Activated CD8-positive, alpha-beta memory T cell treated with anti-CD3 and anti-CD28 coated beads, Interleukin-2, amount 50 U/mL, for 4 hours (primary cell): ENCODE results near the gene CD81.

Experiments used
- DNase-seq: peaks from one replicate; pipeline ENCODE4 v3.0.0-alpha.2; 2020

CD81 gene

DNA sequence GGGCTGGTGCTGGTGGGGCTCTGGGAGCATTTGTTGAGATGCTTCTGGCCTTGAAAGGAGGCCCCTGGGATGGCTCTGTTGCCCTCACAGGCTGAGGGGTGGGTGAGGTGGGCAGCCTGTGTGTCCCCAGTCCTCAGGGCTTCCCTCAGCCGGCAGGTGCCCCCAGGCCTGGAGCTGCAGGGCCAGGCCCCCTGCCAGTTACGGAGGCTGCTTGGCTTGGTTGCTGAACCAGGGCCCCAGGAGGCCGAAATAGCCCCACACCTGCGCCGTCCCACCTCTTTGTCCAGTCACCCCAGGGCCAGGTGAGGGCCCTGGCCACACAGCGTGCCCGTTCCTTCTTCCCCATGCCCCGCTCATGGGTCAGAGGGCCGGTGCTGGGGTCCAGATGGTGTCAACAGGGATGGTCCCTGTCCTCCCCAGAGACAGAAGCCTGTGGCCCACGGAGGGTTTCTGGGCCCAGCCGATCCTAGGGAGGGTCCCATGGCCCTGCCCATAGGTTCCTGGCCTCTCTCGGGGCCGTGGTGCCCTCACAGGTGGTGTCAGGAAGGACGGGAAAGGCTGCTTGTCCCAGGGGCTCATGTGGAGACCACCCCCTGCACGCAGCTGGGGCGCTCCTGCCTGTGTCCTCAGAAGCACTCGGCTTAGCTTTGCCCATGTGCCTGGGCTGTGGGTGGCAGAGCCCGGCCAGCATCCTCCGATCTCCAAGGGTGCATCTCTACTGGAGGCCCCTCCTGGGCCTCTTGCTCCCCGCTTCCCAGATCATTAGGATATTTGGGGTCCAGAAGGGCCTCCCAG lies 14.3 kb downstream of the CD81 start:
- no peak for DNase-seq

DNA sequence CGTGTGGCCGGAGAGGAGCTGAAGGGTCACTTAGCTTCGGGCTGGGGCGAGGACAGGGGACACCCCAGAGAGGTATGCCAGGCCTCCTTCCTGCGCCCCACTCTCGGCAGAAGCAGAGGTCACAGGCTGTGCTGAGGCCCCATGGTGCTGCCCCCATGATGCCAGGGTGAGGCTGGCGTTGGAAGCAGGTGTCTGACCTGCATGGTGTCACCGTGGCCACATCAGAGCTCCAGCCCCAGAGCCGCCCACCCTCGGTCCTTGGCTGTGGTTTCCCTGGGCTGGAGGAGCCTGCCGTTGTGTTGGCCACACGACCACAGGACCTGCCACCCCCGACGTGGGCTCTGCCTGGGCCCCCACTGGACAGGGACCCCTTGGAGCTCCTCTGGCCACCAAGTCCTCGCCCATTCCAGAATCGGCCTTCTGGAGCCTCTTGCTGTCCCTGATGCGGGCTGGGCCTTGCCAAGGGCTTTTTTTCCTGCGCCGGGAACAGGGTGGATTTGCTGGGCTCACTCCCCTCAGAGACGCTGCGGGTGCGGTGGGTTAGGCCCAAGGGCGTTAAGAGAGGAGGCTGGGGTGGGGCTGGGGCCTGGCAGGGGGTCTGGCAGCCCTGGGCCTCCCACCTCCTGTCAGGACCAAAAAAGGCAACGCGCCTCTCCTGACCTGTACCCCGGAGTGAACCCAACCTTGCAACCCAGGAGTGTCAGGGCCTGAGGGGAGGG lies 15.3 kb downstream of the CD81 start:
- no peak for DNase-seq

DNA sequence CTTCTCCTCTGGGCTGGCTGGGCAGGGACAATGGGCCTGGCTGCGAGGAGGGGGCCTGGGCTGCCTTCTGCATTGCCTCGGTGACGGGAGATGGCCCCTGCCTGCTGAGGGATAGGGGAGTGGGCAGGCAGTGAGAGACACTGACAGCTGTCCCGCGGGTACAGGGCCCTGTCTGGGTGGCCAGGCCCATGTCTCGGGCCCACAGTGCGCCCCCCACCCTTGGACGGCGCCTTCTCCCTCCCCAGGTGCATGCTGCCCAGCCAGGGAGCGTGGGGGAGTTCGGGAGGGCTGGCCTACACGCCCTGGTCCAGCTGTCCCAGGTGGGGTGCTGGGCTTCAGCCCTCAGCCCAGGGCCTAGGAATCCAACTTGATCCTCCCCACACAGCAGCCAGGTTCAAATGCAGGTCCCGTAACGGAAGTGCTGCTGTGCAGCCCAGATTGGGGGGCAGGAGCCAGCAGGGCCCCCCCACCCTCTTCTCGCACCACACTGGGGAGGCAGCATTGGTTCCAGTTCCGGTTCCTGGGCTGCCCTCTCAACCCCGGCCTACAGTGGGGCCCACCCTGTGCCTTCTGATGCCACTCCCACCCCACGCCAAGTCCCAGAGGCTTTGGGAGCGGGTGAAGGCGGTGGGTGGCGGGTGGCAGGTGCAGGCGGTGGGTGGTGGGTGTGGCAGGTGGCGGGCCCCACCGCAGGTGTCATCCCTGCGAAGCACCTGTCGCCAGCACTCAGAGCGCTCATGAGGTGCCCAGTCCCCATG lies 16.2 kb downstream of the CD81 start:
- no peak for DNase-seq

DNA sequence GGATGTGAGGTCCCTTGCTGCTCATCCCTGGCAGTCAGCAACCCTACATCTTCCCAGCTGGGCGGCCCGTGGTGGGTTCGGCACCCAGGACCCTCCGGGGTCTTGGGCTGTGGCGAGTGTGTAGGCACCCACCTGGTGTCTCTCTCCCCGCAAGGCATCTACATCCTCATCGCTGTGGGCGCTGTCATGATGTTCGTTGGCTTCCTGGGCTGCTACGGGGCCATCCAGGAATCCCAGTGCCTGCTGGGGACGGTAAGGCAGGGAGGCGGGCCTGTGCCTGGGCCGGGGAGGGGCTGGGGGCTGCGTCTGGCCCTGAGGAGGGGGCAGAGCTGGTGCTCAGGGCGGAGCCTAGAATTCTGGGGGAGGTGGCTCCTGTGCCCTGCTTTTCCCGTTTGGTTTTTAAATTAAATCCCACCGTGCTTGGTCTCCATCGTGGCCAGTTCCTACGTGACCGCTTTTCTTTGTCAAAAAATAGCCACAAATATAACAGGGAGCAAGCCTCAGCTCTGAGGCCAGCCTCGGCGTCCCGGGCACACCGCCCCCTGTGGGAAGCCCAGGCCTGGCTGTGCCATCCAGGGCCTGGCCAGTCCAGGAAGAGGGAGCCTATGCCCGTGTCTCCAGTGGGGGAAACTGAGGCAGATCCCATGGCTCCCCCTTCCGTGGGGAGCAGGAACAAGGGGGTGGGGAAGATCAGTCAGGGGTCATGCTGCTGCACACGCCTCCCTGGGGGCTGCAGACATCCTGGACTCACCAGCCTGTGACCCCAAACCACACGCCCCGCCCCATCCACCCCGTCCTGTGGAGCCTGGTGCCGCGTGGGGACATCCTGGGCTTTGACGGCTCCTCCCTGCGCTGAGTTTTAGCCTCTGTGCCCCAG lies 17.1 kb downstream of the CD81 start:
- no peak for DNase-seq

DNA sequence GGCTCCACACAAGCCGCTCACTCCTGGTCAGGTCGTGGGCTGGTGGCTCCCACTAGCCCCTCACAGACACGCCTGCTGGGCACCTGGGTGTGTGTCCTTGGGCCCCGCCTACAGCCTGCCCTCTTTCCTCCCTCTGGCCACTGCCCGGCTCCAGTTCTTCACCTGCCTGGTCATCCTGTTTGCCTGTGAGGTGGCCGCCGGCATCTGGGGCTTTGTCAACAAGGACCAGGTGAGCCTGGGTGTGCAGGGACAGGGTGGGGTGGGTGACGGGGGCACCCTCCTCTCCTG lies 17.7 kb downstream of the CD81 start:
- DNase-seq: no peak

DNA sequence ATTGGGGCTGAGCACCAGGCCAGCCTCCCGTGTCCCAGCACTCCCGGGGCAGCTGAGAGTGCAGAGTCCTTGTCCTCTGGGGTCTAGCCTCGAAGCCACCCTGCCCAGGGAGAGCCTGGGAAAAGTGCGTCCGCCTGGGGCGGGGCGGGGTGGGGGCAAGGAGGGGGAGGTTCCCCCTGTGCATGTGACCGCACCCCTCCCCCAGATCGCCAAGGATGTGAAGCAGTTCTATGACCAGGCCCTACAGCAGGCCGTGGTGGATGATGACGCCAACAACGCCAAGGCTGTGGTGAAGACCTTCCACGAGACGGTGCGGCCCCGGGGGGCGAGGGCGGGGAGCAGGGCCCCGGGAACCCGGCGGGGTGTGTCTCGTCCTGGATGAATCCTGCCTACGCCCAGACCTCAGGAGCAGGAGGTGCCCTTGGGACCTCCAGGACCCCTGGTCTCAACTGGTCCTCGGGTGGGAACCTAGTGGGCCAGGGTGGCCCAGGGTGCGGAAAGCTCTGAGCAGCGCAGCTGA lies 18.2 kb downstream of the CD81 start:
- no peak for DNase-seq

DNA sequence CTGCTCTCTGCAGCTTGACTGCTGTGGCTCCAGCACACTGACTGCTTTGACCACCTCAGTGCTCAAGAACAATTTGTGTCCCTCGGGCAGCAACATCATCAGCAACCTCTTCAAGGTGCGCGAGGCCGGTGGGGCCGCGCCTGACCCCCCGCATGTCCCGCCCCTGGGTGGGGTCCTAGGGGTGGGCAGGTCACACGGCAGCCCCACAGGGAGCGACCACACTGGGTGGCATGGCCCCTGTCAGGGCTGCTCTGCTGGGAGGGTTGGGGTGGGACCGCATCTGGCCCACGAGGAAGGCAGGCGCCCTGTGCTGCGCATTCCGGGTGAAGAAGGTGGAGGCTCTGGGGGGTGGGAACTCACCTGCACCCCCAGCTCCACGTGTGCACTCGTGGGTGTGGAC lies 18.7 kb downstream of the CD81 start:
- no peak for DNase-seq

DNA sequence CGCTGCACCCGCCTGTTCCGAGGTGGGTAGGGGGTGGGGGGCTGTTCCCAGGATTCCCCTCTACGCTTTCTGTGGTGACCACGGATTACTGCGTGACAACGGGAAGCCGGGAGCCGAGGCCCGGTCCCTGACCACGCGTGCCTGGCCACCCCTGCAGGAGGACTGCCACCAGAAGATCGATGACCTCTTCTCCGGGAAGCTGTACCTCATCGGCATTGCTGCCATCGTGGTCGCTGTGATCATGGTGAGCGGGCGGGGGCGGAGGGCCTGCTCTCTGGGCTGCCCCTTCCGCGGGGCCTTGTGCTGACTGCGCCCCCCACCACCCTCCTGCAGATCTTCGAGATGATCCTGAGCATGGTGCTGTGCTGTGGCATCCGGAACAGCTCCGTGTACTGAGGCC lies 19.4 kb downstream of the CD81 start:
- no peak for DNase-seq

DNA sequence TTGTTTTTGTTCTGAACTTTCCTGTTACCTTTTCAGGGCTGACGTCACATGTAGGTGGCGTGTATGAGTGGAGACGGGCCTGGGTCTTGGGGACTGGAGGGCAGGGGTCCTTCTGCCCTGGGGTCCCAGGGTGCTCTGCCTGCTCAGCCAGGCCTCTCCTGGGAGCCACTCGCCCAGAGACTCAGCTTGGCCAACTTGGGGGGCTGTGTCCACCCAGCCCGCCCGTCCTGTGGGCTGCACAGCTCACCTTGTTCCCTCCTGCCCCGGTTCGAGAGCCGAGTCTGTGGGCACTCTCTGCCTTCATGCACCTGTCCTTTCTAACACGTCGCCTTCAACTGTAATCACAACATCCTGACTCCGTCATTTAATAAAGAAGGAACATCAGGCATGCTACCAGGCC lies 19.9 kb downstream of the CD81 start:
- DNase-seq: no peak

DNA sequence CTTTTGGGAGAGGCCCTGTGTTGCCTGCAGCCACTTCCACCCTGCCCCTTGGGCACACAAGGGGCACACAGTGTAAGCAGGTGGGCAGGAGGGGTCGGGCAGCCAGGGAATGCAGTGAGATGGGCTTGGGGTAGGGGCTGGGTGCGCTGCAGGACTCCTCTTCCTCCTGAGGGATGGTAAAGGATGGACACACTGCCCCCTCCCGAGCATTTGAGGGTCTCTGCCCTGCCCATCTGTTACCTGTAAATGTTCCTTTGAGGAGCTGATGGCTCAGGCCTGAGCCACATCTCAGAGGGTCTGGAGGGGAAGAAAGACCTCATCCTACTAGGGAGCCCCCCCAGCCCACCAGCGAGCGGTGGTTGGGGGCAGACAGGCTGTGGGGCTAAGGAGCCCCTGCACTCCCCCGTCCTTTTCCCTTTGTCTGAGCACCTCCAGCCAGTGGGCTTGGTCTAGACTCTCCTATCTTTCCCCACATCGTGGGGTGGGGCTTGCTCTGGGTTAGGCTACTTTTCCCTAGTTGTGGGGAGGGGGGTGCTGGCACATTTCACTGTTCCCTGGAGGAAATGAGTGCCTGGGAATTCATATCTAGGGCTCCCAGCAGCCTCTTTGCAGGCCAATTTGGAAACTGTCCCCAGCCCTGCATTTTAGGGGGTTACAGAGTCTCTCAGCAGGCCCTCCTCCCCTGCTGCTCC lies 21.7 kb downstream of the CD81 start:
- DNase-seq: no peak

DNA sequence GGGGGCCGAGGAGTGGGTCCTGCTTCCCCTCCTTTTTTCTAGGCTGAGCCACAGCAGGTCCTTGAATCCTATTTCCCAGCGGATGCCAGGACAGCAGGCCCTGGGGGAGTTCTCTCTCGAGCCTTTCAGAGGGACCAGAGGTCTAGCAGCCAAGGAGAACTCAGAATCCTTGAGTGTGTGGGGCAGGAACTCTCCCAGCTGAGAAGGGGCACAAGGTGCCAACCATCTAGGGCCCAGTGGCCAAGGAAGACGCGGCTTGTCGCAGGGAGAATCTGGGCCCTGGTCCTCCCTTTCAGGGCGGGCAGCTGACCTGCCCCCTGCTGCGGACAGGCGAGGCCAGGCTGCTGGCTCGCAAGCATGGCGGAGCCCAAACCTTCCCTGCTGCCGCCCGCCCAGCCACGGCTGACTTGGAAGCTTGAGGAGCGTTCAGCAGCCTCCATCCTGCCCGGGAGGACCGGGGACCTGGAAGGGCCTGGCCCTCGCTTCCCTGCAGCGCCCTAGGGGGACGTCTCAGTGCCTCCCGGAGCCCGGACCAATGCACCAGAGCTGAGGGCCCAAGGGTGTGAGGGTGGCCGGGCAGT lies 22.5 kb downstream of the CD81 start:
- DNase-seq: no peak

DNA sequence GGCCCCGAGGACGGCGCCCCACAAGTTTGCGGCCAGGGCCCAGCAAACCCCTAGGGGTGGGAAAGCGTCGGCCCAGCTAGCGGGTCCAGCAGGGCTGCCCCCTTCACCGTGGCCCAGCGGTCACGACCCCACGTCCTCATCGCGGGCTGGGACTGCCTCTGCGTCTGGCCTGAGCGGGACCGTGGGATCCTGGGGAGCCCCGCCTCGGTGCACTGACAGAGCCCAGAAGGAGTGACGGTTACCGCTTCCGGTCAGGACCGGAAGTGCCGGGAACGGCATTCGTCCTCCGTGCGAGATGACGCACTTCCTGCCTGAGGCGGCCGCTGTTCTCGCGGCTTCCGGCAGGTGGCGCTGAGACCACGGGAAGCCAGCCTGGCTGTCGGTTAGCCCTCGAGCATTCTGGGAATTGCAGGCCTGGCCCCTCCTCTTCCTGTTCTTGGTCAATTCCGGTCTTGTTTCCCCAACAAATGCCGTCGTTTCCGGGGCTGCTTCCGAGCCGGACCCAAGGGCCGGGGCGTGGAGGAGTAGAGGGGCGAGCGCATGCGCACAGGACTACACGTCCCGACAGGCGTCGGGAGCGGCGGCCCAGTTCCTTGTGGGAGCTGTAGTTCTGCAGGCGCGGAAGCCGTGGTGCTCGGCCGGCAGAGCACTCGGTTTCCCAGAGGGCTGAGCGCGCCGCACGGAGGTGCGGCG lies 23.1 kb downstream of the CD81 start, which contains the start of gene TSSC4:
TSS of gene TSSC4 (plus strand) at position 682 of the 693 bp plus-strand sequence. CDS start 1,884 bp downstream, outside the sequence.
- DNase-seq: peak; percentile 99

DNA sequence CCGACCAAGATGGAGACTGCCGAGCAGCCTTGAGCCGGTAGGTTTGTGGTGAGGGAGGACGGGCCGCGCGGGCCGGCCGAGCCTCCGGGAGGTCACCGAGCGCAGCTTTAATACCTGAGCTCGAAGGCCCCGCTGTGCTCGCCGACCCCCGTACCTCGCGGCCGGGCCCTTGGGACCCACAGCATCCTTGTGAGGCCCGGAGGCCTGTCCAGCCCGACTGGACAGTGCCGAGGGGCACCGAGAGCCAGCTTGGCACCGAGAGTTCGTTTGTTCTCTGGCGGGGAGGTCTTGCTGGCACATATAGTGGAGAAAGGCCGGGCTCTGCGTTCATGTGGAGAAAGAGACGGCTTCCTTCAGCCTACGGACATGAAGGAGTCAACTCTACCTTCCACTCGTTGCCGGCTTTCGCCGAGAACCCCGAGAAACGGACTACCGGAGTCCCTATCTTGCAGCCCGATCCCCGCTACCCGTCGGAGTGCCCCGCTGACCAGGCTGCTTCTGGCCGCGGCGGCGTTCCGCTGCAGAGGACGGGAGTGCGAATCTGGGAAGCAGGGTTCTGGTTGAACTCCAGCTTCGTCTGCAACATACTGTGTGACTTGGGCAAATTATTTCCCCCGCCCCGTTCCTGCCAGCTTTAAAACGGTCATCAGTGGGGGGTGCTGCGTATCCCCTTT lies 23.8 kb downstream of the CD81 start:
- no peak for DNase-seq

DNA sequence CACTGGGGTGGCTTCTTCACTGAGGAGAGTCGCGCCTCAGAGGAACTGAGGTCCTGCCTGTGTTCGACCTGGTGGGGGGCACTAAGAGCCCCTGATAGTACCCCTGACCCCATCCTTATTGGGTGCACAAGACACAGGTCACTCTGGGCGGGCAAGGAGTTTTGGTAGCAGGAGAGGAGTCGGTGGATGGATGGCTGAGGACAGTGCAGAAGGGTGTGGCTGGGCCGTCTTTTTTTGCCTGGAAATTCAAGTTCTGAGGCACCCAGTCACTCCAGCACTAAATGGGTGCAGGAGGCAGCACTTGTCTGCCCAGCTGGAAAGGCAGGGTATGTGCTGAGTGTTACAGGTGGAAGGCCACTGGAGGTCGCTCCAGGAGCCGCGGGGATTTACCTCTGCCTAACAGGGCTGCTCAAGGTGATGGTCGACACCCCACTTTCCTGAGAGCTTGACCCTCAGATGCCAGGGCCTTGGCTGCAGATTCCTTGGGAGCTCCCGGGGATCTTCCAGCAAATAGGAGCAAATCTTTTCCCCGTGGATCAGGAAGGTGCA lies 24.4 kb downstream of the CD81 start:
- no peak for DNase-seq

DNA sequence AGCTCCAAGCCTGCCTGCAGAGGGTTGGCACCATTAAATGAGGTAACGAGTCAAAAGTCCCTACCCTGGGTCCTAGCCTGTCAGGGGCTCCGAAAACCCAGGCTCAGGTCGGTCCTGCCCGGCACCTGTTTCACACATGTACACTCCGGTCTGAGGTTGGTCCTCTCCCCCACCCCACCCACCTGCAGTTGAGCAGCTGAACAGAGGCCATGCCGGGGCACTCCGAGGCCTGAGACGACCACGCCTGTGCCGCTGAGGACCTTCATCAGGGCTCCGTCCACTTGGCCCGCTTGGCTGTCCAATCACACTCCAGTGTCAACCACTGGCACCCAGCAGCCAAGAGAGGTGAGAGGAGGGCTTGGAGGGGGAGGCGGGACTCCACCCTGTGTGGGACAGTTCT lies 25.0 kb downstream of the CD81 start:
- no peak for DNase-seq

DNA sequence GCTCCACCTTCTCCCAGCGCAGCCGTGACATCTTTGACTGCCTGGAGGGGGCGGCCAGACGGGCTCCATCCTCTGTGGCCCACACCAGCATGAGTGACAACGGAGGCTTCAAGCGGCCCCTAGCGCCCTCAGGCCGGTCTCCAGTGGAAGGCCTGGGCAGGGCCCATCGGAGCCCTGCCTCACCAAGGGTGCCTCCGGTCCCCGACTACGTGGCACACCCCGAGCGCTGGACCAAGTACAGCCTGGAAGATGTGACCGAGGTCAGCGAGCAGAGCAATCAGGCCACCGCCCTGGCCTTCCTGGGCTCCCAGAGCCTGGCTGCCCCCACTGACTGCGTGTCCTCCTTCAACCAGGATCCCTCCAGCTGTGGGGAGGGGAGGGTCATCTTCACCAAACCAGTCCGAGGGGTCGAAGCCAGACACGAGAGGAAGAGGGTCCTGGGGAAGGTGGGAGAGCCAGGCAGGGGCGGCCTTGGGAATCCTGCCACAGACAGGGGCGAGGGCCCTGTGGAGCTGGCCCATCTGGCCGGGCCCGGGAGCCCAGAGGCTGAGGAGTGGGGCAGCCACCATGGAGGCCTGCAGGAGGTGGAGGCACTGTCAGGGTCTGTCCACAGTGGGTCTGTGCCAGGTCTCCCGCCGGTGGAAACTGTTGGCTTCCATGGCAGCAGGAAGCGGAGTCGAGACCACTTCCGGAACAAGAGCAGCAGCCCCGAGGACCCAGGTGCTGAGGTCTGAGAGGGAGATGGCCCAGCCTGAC lies 26.0 kb downstream of the CD81 start:
- no peak for DNase-seq

DNA sequence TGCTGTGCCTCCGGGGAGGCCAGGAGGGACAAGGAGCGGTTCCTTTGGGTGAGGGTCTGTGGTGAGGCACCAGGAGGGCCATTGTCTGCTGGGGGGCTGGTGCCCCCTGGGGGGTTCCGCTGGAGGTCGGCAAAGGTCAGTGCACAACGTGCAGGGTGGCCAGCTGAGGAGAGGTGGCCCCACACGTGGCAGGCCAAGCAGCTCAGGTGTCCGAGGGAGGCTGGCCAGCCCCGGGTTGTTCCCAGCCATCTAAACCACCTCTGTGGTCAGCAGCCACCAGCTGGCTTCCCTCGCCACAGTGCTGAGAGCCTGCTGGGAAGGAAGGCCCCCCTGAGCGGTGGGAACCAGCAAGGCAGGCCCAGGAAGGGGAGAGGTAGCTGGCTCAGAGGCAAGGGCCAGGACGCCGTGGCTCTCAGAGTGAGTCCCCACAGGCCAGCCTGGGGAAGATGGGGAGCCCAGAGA lies 27.7 kb downstream of the CD81 start:
- no peak for DNase-seq

DNA sequence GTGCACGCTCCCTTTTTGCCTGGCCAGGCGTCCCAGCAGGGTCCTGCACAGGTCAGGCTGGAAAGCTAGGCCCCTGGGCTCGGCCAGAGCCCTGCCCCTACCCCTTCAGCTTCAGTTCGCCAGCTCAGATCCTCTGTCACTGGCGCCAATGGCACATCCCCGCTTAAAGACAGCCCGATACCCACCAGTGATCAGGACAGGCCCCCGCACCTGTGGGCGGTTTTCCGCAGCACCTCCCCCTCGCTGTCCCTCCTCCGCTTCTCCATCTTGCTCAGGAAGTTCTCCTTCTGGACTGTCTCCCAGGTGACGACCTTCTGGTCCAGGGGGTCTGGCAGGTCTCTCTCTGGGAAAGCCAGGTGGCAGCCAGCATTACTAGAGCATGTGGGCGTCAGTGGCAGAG lies 29.3 kb downstream of the CD81 start:
- no peak for DNase-seq

DNA sequence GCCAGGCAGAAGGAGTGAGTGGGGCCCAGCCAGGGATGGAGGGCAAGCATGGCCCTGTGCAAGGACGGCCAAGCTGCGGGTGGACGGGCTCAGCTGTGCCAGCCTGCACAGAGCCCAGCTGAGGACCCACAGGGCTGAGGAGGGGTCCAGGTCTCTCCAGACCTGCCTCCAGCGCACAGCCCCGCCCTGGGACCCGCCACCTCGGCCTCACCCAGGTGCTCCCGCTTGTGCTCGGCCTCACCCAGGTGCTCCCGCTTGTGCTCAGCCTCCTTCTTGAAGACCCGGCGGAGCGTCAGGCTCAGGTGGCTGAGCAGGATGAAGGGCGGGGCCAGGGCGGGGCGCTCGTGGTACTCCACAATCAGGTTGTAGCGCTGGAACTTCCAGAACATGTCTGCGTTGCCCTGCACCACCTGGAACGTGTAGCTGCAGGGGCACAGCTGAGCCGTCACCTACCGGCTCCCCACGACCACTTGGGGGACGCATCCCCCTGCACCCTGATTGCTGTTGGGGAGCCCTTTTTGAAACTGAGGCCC lies 29.8 kb downstream of the CD81 start:
- DNase-seq: no peak
